ENCODE measurements around the gene GPR17.

- TF ChIP-seq CTCF (IDR thresholded peaks at IDR 0.05; ENCODE audit: insufficient read depth, low read depth, low read length) (no peak), EZH2 (IDR thresholded peaks at IDR 0.05; ENCODE audit: insufficient read depth, low read length) (no peak)
Observed at GRCh38 chr2:127597046-127597983, 48.6 kb upstream of the GPR17 start.

All from astrocyte (in vitro differentiated cells and primary cell).